ENCODE results near the gene FGF14.

- TF ChIP-seq CTCF (IDR thresholded peaks at IDR 0.05), result no peak
- no peak for TF ChIP-seq POLR2A (IDR thresholded peaks at IDR 0.05)
These were observed 5.9 kb downstream of the FGF14 start for GRCh38 chr13:102395939-102396338.

Data from Peyer's patch (tissue), 4 donors.